ENCODE measurements around the gene FCHSD1. TPM values are rescaled to one million over a fixed set of nuclear protein-coding genes. Genes with fewer than 3 reads are reported as not detected.
A peak's percentile ranks its signal among the peaks of the same experiment; 100 is the strongest.

Gene FCHSD1
- total and polyA plus RNA-seq, 2 of the 4 experiments (the other 2 are of a cell fraction) = 33.2 to 62.1 TPM

- no peaks in the 10 kb centered on the region for H3K36me3 ChIP-seq (ENCODE audit: control insufficient read depth, insufficient read depth, low read length)
- no peak overlapping the region for H3K23ac ChIP-seq (ENCODE audit: low read depth, low read length)
- H3K18ac ChIP-seq (ENCODE audit: low read depth, low read length) = no peak overlapping the region
- no TSS peak for BruUV-seq (replicated peaks)
- POLR2A ChIA-PET (ENCODE audit: unreplicated experiment) = interaction anchor here (1.0 kb wide), 1 partner anchor 269 kb away, joined by 3 read pairs; no protein-coding TSS in a partner anchor
- whole genome bisulfite sequencing, 2 experiments (ENCODE audit: extremely low coverage in 2 of 2, insufficient read length in 1 of 2) = 10% methylated on average over 2 of the region's 5 CpGs; no CpG with 5 or more reads in 1 of the 2 experiments
- no peak overlapping the region for H2BK120ac ChIP-seq (ENCODE audit: low read depth, low read length)
- no peaks in the 10 kb centered on the region for H4K20me1 ChIP-seq (ENCODE audit: insufficient read depth, low read length)
- no peak overlapping the region for H2BK15ac ChIP-seq (ENCODE audit: low read depth, low read length)
- intact Hi-C loops (cut with micrococcal nuclease) (loop anchor here (1.0 to 5.0 kb wide), 4 partner anchors 27 to 450 kb away; no protein-coding TSS in a partner anchor), in situ Hi-C loops (cut with MboI; ENCODE audit: low sequenced_read_pairs) (loop anchor here (5.0 to 25.0 kb wide), 2 partner anchors 265 to 420 kb away; partner anchors contain the start of genes NDFIP1 and PCDH12), dilution Hi-C loops (cut with HindIII; ENCODE audit: low sequenced_read_pairs, unreplicated experiment) (no loop called here)
- no peaks in the 10 kb centered on the region for H3K9me1 ChIP-seq (ENCODE audit: insufficient read depth, low read length)
- H3K4me3 ChIP-seq (ENCODE audit: insufficient read depth, low read depth, low read length) = peak overlapping the region; percentile 43; the same call in 1 of the 2 replicates
- H3K27ac ChIP-seq (ENCODE audit: insufficient read depth, low read length) = no peak overlapping the region
- TF ChIP-seq MAZ (IDR thresholded peaks at IDR 0.05; ENCODE audit: borderline replicate concordance, low read depth, low read length) (no peak), USF2 (IDR thresholded peaks at IDR 0.05; ENCODE audit: low read depth, low read length) (no peak), NFE2L2 (IDR thresholded peaks at IDR 0.05; ENCODE audit: low read depth, low read length) (no peak), SMC3 (IDR thresholded peaks at IDR 0.05; ENCODE audit: low read depth, low read length) (no peak), RAD21 (IDR thresholded peaks at IDR 0.05; ENCODE audit: low read length) (no peak), ELK1 (IDR thresholded peaks at IDR 0.05; ENCODE audit: borderline replicate concordance, low read depth, low read length) (no peak), CEBPB (IDR thresholded peaks at IDR 0.05; ENCODE audit: low read depth, low read length) (no peak), POLR2A (IDR thresholded peaks at IDR 0.05; ENCODE audit: low read depth, low read length) (no peak), CTCF (conservative IDR thresholded peaks at IDR 0.05; ENCODE audit: low read depth, low read length) (no peak), RFX5 (IDR thresholded peaks at IDR 0.05; ENCODE audit: low read depth, low read length) (no peak), MXI1 (IDR thresholded peaks at IDR 0.05; ENCODE audit: borderline replicate concordance, low read depth, low read length) (no peak), MAFK (IDR thresholded peaks at IDR 0.05; ENCODE audit: low read depth, low read length) (no peak), RCOR1 (IDR thresholded peaks at IDR 0.05; ENCODE audit: insufficient replicate concordance, low read length) (no peak), FOS (IDR thresholded peaks at IDR 0.05; ENCODE audit: low read depth, low read length) (no peak), CHD1 (IDR thresholded peaks at IDR 0.05; ENCODE audit: low read depth, low read length) (no peak)
- H3K9me3 ChIP-seq (ENCODE audit: control insufficient read depth, insufficient read depth, low read length) = no peaks in the 10 kb centered on the region
- no peak overlapping the region for H4K8ac ChIP-seq (ENCODE audit: low read depth in 2 of 2, low read length in 2 of 2)
- peak overlapping the region; percentile 96 for H2AFZ ChIP-seq (replicated peaks; ENCODE audit: low read length, poor library complexity)
- H2BK20ac ChIP-seq (ENCODE audit: low read depth, low read length) = no peak overlapping the region
- CTCF ChIA-PET = interaction anchor here (1.0 to 4.7 kb wide), 14 partner anchors 8 to 276 kb away, joined by 3 to 32 read pairs (median 4); partner anchors contain the start of genes PCDH1, PCDH12 and RNF14
- DNase-seq = no peak
- H4K91ac ChIP-seq (ENCODE audit: insufficient read depth, low read depth, low read length) = no peak overlapping the region
- no peak overlapping the region for H4K5ac ChIP-seq (ENCODE audit: low read depth, low read length)
- H2AK5ac ChIP-seq (ENCODE audit: low read depth, low read length) = no peak overlapping the region
- peak overlapping the region; percentile 94 for H3K4me2 ChIP-seq (ENCODE audit: low read depth, low read length)
- H3K79me1 ChIP-seq (ENCODE audit: low read depth in 1 of 2, low read length in 2 of 2) = no peaks in the 10 kb centered on the region
- ATAC-seq (ENCODE audit: low read depth) = no peak
- peaks cover 53% of the 10 kb centered on the region for H3K27me3 ChIP-seq (ENCODE audit: control insufficient read depth, insufficient read depth, low read length)
- no peak overlapping the region for H3K14ac ChIP-seq (replicated peaks; ENCODE audit: low read depth, low read length)
- no peak overlapping the region for H2BK5ac ChIP-seq (ENCODE audit: low read depth, low read length, poor library complexity, severe bottlenecking)
- no peaks in the 10 kb centered on the region; the same call in 1 of the 2 replicates for H3K4me1 ChIP-seq (ENCODE audit: control insufficient read depth, insufficient read depth, low read length)
- no peak overlapping the region for H3K4ac ChIP-seq (ENCODE audit: low read depth, low read length)
- H3K56ac ChIP-seq (ENCODE audit: extremely low read depth, insufficient read depth, low read length) = no peak overlapping the region
- peak overlapping the region; percentile 74 for H2AK9ac ChIP-seq (replicated peaks; ENCODE audit: low read depth, low read length, poor library complexity)
- H3K9ac ChIP-seq (ENCODE audit: low read depth, low read length) = 0 out of 2 replicates have a peak overlapping the region, but pooled peaks have one; percentile 56
These were observed 41.3 kb upstream of the FCHSD1 start for GRCh38 chr5:141692533-141692888.

Data from IMR-90 (cell line).